RKO (cell line): ENCODE measurements around the gene C9orf85.

Experiments used
- DNase-seq: peaks from one replicate; pipeline ENCODE4 v3.0.0-alpha.2; 2016; ENCODE audit warnings: low spot score

The C9orf85 gene

DNA sequence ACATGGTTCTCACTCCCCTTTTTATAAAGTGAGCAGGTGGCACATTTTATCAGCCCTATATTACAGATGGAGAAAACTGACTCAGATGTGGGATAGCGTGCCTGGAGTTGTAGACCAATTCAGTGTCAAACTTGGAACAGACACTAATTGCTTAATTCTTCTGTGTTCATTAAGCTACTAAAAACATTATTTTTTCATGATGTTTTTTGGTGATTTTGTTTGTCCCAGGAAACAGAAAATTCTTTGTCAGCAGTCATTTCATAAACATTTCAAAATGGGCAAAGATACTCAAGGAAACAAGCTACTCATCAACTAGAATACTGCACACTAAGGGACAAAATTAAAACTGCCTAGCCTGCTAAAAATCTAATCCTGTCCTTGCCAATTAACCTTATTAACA lies 2.6 kb upstream of the C9orf85 start:
- DNase-seq, result peak; percentile 14

DNA sequence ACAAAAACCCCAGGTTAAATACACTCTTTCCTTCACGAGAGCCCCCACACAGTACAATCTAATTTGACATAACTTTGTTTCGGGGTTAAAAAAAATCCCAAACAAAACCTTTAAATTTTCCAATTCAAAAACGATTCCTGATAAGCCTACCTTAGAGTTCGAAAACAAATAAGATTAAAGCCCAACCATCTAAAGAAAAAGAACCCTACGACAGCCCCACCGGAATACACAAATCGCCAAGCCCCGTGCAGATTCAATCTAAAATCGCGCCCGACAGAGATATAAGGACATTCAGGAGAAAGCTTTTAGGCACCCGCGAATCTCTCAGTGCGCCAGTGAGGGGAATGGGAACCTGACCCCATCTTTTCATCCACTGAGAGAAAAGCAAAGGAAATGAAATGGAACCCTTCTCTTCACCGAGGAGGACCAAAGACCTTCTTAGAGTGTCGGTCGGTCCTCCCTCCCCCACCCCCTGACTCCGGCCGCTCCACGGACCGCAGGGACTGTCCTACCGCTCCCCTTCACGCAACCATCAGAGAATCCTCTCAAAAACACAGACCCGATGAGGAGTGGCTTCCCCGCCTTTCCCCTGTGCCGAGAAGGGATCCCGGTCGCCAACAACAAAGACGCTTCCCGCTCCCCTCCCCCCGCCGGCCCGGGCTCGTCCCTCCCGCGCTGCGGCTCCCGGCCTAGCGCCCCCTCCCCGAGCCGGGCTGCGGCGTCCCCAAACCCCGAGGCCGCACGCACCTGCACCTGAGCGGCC lies 1.4 kb upstream of the C9orf85 start:
- peak; percentile 30 for DNase-seq

- no peak for DNase-seq
Measured at GRCh38 chr9:71910650-71911060, 784 bp upstream of the C9orf85 start.

DNA sequence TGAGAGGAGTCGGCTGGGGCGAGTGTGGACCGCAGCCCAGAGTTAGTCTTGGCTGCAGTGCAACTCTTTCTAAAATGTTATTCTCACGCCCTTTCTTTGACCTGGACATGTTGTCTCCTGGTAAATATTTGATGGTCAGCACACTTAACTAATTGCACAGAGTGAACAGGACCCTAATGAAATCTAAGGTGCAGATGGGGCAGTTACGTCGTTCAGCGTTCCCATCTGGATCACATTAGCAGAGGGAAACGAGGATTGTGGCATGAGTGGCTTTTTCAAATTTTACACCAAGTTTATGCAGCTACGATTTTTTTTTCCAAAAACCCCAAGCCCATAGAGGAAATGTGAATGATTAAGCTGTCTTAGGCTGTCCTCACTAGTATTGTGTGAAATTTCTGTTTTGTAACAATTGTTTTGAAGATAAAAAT lies 483 bp downstream of the C9orf85 start:
- no peak for DNase-seq

GRCh38 chr9:71915495-71915894 lies 4.1 kb downstream of the C9orf85 start:
- DNase-seq, result no peak

- DNase-seq, result no peak
Measured at GRCh38 chr9:71916834-71917534, 5.5 kb downstream of the C9orf85 start.

DNA sequence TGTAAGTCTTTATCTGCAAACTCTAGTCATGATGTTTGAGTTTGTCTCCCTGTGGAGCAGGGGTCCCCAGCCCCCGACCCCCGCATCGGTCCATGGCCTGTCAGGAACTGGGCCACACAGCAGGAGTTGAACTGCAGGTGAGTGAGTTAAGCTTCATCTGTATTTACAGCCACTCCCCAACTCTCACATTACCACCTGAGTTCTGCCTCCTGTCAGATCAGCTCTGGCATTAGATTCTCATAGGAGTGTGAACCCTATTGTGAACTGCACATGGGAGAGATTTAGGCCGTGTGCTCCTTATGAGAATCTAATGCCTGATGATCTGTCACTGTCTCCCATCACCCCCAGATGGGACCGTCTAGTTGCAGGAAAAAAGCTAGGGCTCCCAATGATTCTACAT lies 7.0 kb downstream of the C9orf85 start:
- no peak for DNase-seq

- no peak for DNase-seq
Measured at GRCh38 chr9:71920456-71921189, 9.2 kb downstream of the C9orf85 start.

DNA sequence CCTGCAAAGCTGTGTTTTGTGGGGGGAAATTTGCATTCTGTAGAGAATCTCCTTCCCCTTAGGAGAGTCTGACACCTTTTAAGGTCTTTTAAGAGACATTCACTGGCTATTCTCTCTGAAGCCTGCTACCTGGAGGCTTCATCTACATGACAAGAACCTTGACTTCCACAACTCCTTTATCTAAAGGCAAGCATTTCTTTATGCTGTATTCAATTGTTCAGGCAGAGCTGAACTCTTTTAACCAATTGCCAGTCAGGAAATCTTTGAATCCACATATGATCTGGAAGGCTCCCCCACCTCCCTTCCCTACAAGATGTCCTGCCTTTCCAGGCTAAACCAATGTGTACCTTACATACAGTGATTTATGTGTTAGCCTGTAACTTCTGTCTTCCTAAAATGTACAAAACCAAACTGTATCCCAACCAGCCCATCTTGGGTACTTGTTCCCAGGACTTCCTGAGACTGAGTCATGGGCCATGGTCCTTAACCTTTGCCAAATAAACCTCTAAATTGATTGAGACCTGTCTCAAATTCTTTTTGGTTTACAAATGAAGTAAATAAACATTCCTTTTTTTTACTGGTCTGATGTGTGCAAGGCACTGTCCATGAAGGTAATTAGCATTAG lies 9.9 kb downstream of the C9orf85 start:
- DNase-seq, result no peak

- DNase-seq, result no peak
Measured at GRCh38 chr9:71924576-71924975, 13.1 kb downstream of the C9orf85 start.

DNA sequence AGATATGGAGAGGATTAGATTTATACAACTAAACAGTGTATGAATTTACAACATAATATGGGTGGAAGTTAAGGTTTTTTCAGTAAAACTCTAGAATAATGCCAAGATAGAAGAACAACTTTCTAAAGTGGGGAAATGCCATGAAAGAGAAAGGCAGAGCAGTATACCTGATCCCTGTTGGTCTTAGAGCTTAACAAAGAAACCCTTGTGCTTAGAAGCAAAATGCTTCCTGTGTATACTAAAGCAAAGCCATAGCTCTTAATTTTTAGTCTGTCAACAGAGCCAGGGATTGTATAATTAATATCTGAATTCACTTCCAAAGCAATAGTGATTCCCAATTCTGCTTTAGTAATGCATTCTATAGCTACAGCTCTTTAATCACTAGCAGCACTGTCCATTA lies 14.4 kb downstream of the C9orf85 start:
- DNase-seq, result no peak

- DNase-seq, result no peak
Measured at GRCh38 chr9:71928376-71928775, 16.9 kb downstream of the C9orf85 start.

DNA sequence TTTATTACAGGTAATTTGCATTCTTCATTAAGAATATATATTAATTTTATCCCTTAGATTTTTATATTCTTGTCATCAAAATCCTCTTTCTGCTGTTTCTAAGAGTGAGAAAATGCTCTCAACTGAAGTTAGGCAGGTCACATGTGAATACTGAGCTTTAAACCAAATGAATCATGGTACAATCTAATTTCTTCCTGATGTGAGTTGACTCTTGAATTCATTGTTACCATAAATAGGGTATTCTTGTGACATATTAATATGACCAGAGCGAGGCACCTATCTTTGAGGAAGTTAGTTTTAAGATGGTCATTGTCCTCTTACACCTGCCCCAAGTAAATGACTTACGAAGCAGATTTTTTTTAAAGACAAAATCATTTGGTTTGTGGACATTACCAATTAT lies 17.4 kb downstream of the C9orf85 start:
- DNase-seq, result no peak

DNA sequence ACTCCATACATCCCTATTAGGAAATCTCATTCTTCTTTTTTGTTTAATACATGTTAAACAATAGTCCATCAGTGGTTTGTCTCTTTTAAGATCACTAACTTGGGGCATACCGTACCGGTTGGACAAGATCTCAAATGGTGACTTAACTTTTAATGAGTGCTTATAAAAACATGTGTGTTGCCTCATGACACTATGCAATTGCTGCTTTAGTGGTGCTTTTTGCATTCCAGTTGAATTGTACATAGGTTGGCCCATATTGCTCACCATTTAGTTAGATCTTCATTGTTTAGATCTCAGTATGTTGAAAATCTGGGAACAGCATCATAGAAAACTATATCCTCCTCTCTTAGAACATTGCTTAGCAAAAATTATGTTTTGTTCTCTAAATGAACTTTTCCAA lies 17.8 kb downstream of the C9orf85 start:
- DNase-seq, result no peak

DNA sequence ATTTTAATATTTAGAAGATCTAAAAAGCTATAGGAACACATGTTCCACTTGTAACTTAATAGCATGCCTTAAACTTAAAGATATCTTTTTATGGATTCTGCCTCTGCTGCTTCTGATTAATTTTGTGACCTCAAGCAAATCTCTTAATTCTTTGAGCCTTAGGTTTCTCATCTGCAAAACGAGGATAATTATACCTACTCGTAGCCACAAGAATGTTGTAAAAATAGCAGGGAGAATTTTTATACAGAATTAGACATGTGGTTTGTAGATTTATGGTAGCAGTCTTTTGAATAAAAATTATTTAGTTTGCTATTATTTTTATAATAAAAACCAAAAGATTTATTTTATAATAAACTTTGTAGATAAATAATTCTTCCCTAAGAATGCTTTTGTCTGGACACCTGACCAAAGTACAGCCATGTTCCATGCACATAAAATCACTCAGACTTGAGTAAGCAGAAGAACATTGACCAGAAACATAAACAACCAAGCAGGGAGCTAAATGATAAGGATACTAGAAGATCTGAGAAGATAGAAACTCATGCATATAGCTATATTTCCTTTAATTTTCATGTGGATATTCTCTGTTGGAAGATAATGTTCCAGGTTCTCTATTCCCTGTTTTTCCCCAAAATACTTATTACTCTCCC lies 18.5 kb downstream of the C9orf85 start:
- no peak for DNase-seq

- DNase-seq, result no peak
Measured at GRCh38 chr9:71931166-71931565, 19.7 kb downstream of the C9orf85 start.

DNA sequence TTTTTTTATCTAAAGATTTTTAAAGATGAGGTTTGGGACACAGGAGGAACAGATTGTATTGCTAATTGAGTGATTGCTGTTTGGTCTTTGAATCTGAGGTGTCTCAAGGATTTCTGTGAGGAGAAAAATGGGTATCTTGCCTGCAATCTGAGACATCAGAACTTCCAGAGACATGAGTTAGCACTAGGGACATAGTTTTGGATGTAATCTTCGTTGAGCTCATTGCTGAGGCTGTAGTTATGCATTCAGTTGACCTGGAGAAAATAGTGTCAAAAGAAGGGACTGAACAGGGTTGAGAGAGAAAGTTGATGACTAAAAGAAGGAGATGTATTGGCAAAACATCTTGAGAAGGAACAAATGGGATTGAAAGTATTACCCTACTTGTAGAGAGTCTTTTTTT lies 24.6 kb downstream of the C9orf85 start:
- DNase-seq, result no peak

GRCh38 chr9:71937070-71937625 lies 25.7 kb downstream of the C9orf85 start:
- no peak for DNase-seq

- DNase-seq, result no peak
Measured at GRCh38 chr9:71937898-71938297, 26.5 kb downstream of the C9orf85 start.

- peak; percentile 7 for DNase-seq
Measured at GRCh38 chr9:71941060-71941568, 29.7 kb downstream of the C9orf85 start.

GRCh38 chr9:71941998-71942567 lies 30.6 kb downstream of the C9orf85 start:
- no peak for DNase-seq
